WERI-Rb-1 (cell line): ENCODE results near the gene CKMT1A.
"Not testable (repeated sequence)": the region's sequence is repeated elsewhere in the genome, so short reads cannot be mapped to it uniquely, and the experiment has no call there.

ENCODE experiments used
- DNase-seq: peaks from one replicate; pipeline ENCODE4 v3.0.0-alpha.2; 2020
- H3K27ac ChIP-seq: fragments of 250-450 bp; sonication (Bioruptor Pico); 2 replicates; pipeline ENCODE4 v1.5.1; 2020; ENCODE audit warnings: mild to moderate bottlenecking, moderate library complexity
- H3K27me3 ChIP-seq: fragments of 250-450 bp; sonication (Bioruptor Pico); 2 replicates; pipeline ENCODE4 v1.5.1; 2021; ENCODE audit warnings: mild to moderate bottlenecking, low read depth, moderate library complexity; ENCODE audit not compliant: insufficient read depth, severe bottlenecking
- H3K36me3 ChIP-seq: fragments of 250-450 bp; sonication (Bioruptor Pico); 2 replicates; pipeline ENCODE4 v1.5.1; 2020; ENCODE audit warnings: mild to moderate bottlenecking, moderate library complexity
- H3K4me3 ChIP-seq: 2 replicates; pipeline ENCODE4 v1.5.1; 2011; ENCODE audit warnings: low read depth, mild to moderate bottlenecking, control low read depth, low read length
- H3K9me3 ChIP-seq: fragments of 250-450 bp; sonication (Bioruptor Pico); 2 replicates; pipeline ENCODE4 v1.5.1; 2021; ENCODE audit warnings: mild to moderate bottlenecking, moderate library complexity; ENCODE audit not compliant: severe bottlenecking
- CTCF ChIP-seq: IDR thresholded peaks from 2 replicates; pipeline ENCODE4 v1.5.1; 2011; ENCODE audit warnings: low read depth, mild to moderate bottlenecking, control low read depth, inconsistent platforms, low read length

Gene CKMT1A

GRCh38 chr15:43693148-43694022 lies at the start of gene CKMT1A:
CKMT1A (plus strand) TSS chr15:43693859; CDS start chr15:43694051, 192 bp downstream.
- H3K4me3 ChIP-seq, H3K36me3 ChIP-seq, DNase-seq, H3K27ac ChIP-seq, H3K27me3 ChIP-seq, H3K9me3 ChIP-seq: not testable (repeated sequence)

- no peak for TF ChIP-seq CTCF
- no peak for DNase-seq
Observed at GRCh38 chr15:43648649-43649429, 44.8 kb upstream of the CKMT1A start, which contains the start of gene CATSPER2. CATSPER2 (minus strand) TSS chr15:43648844; CDS start chr15:43648061, 783 bp downstream.

GRCh38 chr15:43649430-43649926 lies 44.2 kb upstream of the CKMT1A start:
- not testable (repeated sequence) for DNase-seq, H3K36me3 ChIP-seq, H3K27me3 ChIP-seq, H3K4me3 ChIP-seq, H3K9me3 ChIP-seq, H3K27ac ChIP-seq

More at GRCh38 chr15:43648649-43649429, 44.8 kb upstream of the CKMT1A start, which contains the start of gene CATSPER2:
- H3K27ac ChIP-seq = no peak within 1 kb of the TSS
- H3K27me3 ChIP-seq = no peaks in the 10 kb centered on the region
- no peaks in the 10 kb centered on the region for H3K9me3 ChIP-seq
- 0 out of 2 replicates have a peak, but pooled peaks cover 6% of the 10 kb centered on the region for H3K36me3 ChIP-seq
- no peak within 1 kb of the TSS for H3K4me3 ChIP-seq

GRCh38 chr15:43659727-43660126 lies 33.9 kb upstream of the CKMT1A start:
- not testable (repeated sequence) for H3K27me3 ChIP-seq, DNase-seq, H3K9me3 ChIP-seq, H3K27ac ChIP-seq, H3K4me3 ChIP-seq, H3K36me3 ChIP-seq

GRCh38 chr15:43662293-43662692 lies 31.4 kb upstream of the CKMT1A start:
- H3K4me3 ChIP-seq, H3K27ac ChIP-seq, H3K9me3 ChIP-seq, DNase-seq, H3K27me3 ChIP-seq, H3K36me3 ChIP-seq: not testable (repeated sequence)

GRCh38 chr15:43663333-43663732 lies 30.3 kb upstream of the CKMT1A start:
- DNase-seq, H3K4me3 ChIP-seq, H3K27me3 ChIP-seq, H3K9me3 ChIP-seq, H3K36me3 ChIP-seq, H3K27ac ChIP-seq: not testable (repeated sequence)

GRCh38 chr15:43666177-43666576 lies 27.5 kb upstream of the CKMT1A start:
- H3K36me3 ChIP-seq, H3K4me3 ChIP-seq, H3K27ac ChIP-seq, H3K9me3 ChIP-seq, DNase-seq, H3K27me3 ChIP-seq: not testable (repeated sequence)

- H3K27me3 ChIP-seq, DNase-seq, H3K27ac ChIP-seq, H3K9me3 ChIP-seq, H3K36me3 ChIP-seq, H3K4me3 ChIP-seq: not testable (repeated sequence)
Observed at GRCh38 chr15:43674175-43674574, 19.5 kb upstream of the CKMT1A start.

- H3K27me3 ChIP-seq, H3K9me3 ChIP-seq, H3K27ac ChIP-seq, H3K4me3 ChIP-seq, H3K36me3 ChIP-seq, DNase-seq: not testable (repeated sequence)
Observed at GRCh38 chr15:43689604-43690301, 3.9 kb upstream of the CKMT1A start.

GRCh38 chr15:43692679-43693078 lies 980 bp upstream of the CKMT1A start:
- not testable (repeated sequence) for H3K27ac ChIP-seq, H3K27me3 ChIP-seq, H3K9me3 ChIP-seq, H3K36me3 ChIP-seq, H3K4me3 ChIP-seq, DNase-seq
